Muscle layer of colon (tissue), 2 donors: ENCODE data around the gene JADE1.

ENCODE experiments used
- H3K27ac ChIP-seq: one replicate; pipeline ENCODE4 v1.7.0; 2013; ENCODE audit warnings: low read depth, mild to moderate bottlenecking, low read length, moderate library complexity
- H3K27me3 ChIP-seq, 2 donors: one replicate each; pipeline ENCODE4 v1.7.0; 2013; ENCODE audit warnings: low read length in 2 of 2, mild to moderate bottlenecking in 2 of 2; ENCODE audit not compliant: insufficient read depth in 2 of 2, control insufficient read depth in 1 of 2
- H3K36me3 ChIP-seq: one replicate; pipeline ENCODE4 v1.7.0; 2013; ENCODE audit warnings: mild to moderate bottlenecking, low read length; ENCODE audit not compliant: insufficient read depth
- H3K4me1 ChIP-seq: one replicate; pipeline ENCODE4 v1.7.0; 2013; ENCODE audit warnings: mild to moderate bottlenecking, low read length; ENCODE audit not compliant: insufficient read depth
- H3K4me3 ChIP-seq, 2 donors: one replicate each; pipeline ENCODE4 v1.7.0; 2013; ENCODE audit warnings: low read length in 2 of 2, low read depth in 1 of 2, mild to moderate bottlenecking in 1 of 2, moderate library complexity in 1 of 2
- H3K9ac ChIP-seq: one replicate; pipeline ENCODE4 v1.7.0; 2013; ENCODE audit warnings: low read length
- H3K9me3 ChIP-seq: one replicate; pipeline ENCODE4 v1.7.0; 2013; ENCODE audit warnings: mild to moderate bottlenecking, low read length
- donor health status: abdominal sarcoma.
- donor health status: Adenocarcinoma of cecum.

JADE1 gene

DNA sequence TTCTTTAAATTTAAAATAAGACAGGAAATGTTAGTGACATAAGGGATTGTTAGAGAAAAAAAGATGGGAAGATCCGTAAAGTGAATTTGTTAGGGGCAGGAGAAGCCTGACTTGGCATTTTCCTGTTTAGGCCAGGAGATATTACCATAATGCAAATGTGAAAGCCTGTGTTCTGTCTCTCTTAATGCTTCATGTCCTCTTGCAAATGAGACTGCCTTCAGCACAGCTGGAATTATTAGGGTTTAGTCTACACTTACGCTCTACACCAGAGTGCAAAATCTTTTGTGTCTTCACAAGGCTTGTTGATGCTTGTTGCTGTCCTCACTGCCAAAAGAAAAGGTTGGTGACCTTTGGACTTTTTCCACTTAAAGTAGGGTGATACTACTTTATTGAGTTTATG is 56.8 kb downstream of the JADE1 start:
- Histone ChIP-seq H3K4me3 (no peak overlapping the region), H3K9ac (no peak overlapping the region), H3K9me3 (no peaks in the 10 kb centered on the region), H3K27me3 (no peaks in the 10 kb centered on the region), H3K27ac (no peak overlapping the region), H3K36me3 (peaks cover 55% of the 10 kb centered on the region), H3K4me1 (no peaks in the 10 kb centered on the region)

DNA sequence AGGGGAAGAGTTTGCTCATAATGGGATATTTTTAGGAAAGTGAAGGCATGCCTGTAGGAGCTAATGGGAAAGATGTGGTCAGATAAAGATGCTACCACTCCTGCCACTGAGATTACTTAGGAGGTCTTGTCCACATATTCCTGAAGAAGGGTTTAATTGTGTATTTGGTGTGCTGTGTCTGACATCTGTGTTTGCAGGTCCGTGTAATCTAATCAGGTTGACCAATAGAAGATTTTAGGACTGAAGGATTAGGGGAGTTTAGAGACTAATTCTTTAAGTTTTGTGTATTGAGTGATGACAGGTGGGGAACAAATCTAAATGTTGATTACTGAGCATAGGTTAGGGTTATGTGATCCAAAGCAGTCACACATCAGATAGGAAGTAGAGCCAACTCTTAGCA is 57.2 kb downstream of the JADE1 start:
- no peak overlapping the region for H3K4me3 ChIP-seq
- no peaks in the 10 kb centered on the region for H3K9me3 ChIP-seq
- peaks cover 59% of the 10 kb centered on the region for H3K36me3 ChIP-seq
- H3K27me3 ChIP-seq, result no peaks in the 10 kb centered on the region
- H3K4me1 ChIP-seq, result no peaks in the 10 kb centered on the region
- no peak overlapping the region for H3K9ac ChIP-seq
- no peak overlapping the region for H3K27ac ChIP-seq

DNA sequence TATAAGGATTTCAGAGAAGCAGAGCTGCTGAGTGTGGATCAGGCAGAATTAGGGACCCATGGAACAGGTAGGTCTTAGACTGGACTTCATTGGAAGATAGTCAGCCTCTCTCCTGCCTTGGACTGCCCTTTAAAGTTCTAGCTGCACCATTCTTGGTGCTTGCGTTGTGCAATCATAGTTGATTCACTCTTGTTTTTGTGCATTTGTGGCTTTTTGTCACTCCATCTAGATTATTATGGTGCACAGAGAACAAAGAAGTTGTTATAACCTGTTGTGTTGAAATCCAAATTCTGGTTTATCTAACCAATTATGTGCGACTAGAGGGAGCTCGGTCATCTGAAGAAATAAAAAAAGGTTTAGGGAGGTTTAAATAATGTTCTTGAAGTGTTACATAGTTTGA is 59.3 kb downstream of the JADE1 start:
- no peaks in the 10 kb centered on the region for H3K27me3 ChIP-seq
- H3K27ac ChIP-seq, result no peak overlapping the region
- H3K9me3 ChIP-seq, result no peaks in the 10 kb centered on the region
- no peaks in the 10 kb centered on the region for H3K4me1 ChIP-seq
- no peak overlapping the region for H3K9ac ChIP-seq
- no peak overlapping the region for H3K4me3 ChIP-seq
- H3K36me3 ChIP-seq, result peaks cover 56% of the 10 kb centered on the region

DNA sequence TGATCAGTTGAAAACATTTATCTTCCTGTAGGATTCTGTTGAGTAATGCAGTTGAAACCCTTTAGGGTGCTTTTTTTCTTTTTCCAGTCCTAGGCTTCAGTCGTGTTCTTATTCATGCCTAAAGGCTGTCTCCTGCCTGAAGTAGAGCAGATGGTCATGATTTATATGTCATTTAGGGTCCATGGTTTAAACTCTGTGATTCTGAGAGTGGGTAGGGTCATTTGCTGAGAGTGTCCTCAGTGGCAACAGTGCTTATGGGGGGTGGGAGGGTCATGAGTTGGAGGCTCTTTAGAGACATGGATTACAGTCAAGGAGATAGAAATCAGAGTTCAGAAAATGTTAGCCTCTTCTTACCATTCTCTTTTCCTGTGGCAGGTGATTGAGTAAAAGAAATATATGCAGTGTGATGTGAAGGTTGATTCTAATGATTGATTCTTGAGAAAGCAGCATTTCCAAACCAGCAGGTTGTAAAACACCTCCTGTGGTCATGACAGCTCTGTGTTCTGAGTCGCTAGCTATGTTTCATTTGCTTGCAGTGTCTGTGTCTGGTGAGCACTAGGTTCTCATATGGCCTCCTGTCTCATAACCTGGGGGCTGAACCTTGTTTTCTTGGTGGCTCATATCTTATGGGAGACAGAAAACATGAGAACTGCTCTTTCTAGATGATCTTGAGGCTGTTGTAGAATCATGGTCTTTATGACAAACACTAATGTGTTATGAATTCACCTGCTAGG is 60.4 kb downstream of the JADE1 start:
- H3K27ac ChIP-seq, result no peak overlapping the region
- no peaks in the 10 kb centered on the region for H3K9me3 ChIP-seq
- no peaks in the 10 kb centered on the region for H3K4me1 ChIP-seq
- no peak overlapping the region for H3K9ac ChIP-seq
- H3K27me3 ChIP-seq, result no peaks in the 10 kb centered on the region
- peaks cover 54% of the 10 kb centered on the region for H3K36me3 ChIP-seq
- H3K4me3 ChIP-seq, result no peak overlapping the region

DNA sequence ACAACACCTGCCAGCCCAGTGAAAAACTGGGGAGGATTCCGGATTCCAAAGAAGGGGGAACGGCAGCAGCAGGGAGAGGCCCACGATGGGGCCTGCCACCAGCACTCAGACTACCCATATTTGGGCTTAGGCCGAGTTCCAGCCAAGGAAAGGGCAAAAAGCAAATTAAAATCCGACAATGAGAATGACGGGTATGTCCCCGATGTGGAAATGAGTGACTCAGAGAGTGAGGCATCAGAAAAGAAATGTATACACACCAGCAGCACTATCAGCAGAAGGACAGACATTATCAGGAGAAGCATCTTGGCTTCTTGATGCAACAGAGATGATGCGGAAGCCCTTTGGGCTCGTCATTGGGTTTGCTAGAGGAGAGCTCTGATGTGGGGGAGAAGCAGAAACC is 62.4 kb downstream of the JADE1 start:
- H3K36me3 ChIP-seq, result peaks cover 49% of the 10 kb centered on the region
- no peak overlapping the region for H3K9ac ChIP-seq
- no peaks in the 10 kb centered on the region for H3K4me1 ChIP-seq
- H3K27ac ChIP-seq, result no peak overlapping the region
- H3K27me3 ChIP-seq, result no peaks in the 10 kb centered on the region
- no peaks in the 10 kb centered on the region for H3K9me3 ChIP-seq
- no peak overlapping the region for H3K4me3 ChIP-seq

DNA sequence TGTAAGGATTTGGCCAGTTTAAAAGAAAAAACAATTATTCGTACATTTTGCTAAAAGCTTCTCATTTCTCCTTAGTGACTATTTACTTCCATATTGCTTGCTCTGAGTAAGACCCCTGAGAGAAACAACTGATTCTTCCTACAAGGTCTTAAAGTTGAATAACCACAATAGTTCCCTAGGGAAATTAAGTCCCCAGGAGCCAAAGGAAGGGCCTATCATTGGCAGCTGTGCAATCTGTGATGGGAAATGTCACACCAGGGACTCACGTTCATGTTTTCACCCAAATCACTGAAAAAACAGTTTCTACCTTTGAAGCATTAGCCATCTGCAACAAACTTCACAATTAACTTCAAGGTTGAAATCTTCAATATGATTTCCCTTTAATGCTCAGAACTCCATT is 66.7 kb downstream of the JADE1 start:
- no peak overlapping the region for H3K9ac ChIP-seq
- H3K27me3 ChIP-seq, result no peaks in the 10 kb centered on the region
- no peaks in the 10 kb centered on the region for H3K4me1 ChIP-seq
- H3K9me3 ChIP-seq, result no peaks in the 10 kb centered on the region
- peaks cover 17% of the 10 kb centered on the region for H3K36me3 ChIP-seq
- H3K27ac ChIP-seq, result no peak overlapping the region
- H3K4me3 ChIP-seq, result no peak overlapping the region

DNA sequence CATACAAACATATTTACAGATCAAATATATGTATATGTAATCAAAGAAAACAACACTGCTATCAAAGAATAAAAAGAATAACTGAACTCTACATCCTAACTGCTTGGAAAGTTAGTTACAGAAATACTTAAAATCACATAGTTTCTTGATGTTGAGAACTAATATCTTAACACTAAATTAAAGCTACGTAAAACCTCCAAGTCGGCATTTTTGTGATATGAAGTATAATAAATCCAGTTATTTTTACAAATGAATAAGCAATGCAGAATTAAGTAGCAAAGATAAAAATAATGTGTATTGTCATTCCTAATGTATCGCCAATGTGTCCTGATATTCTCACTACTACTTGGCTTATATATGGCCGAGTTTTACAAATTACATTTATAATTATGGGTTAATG is 68.4 kb downstream of the JADE1 start:
- no peaks in the 10 kb centered on the region for H3K27me3 ChIP-seq
- no peak overlapping the region for H3K27ac ChIP-seq
- no peak overlapping the region for H3K4me3 ChIP-seq
- H3K4me1 ChIP-seq, result no peaks in the 10 kb centered on the region
- H3K9me3 ChIP-seq, result no peaks in the 10 kb centered on the region
- H3K9ac ChIP-seq, result no peak overlapping the region
- no peaks in the 10 kb centered on the region for H3K36me3 ChIP-seq

DNA sequence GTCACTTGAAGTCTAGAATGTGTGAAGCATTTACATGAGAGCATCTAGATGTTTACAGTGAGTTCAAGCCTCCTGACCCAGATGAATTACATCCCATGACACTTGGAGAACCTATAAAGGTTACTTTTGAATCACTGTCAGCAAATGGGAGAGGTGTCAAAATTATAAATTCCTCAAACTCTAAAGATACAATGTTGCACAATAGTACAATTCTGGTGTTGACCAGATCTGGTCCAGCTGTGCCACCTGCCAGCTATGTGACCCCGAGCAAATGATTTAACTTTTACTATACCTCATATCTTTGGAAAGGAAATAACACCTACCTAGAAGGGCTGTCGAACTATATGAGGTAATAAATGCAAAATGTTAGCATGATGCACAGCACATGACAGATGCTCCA is 69.8 kb downstream of the JADE1 start:
- no peak overlapping the region for H3K27ac ChIP-seq
- no peaks in the 10 kb centered on the region for H3K27me3 ChIP-seq
- H3K4me3 ChIP-seq, result no peak overlapping the region
- H3K9ac ChIP-seq, result no peak overlapping the region
- H3K4me1 ChIP-seq, result no peaks in the 10 kb centered on the region
- H3K36me3 ChIP-seq, result no peaks in the 10 kb centered on the region
- H3K9me3 ChIP-seq, result no peaks in the 10 kb centered on the region

DNA sequence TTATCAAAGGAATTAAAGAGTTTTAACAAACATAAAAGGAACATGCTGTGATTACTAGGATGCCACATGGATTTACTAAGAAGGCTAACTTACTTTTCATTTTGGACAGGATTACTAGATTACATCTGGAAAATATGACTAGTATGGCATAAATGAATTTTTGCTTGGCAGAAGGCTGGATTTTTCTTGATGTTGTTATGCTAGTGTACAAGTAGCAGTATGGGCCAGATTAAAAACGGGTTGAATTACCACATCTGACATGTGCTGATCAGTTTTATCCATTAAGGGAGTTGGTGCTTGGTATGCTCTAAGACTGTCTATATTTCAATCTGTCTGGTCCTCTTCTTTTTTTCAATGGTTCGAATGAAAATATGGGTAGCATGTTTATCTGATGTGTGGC is 70.5 kb downstream of the JADE1 start:
- Histone ChIP-seq H3K27ac (no peak overlapping the region), H3K27me3 (no peaks in the 10 kb centered on the region), H3K36me3 (no peaks in the 10 kb centered on the region), H3K4me1 (no peaks in the 10 kb centered on the region), H3K9me3 (no peaks in the 10 kb centered on the region), H3K9ac (no peak overlapping the region), H3K4me3 (no peak overlapping the region)

DNA sequence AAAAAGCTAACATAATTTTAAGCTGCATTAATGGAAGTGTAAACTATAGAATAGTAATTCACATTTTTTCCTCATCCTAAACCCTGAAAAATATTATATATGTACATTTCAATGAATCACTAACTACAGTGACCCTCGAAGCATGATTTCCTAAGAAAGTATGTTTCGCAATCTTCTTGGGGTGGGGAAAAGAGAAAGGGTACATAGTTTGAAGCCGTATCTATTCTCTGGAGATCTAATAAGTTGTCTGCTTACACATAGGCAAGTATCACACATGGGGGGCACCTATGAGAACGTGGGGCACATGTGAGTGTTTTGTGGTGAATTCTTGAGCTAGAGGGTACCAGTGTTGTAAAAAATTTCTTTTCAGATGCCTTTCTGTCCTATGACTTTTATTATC is 71.2 kb downstream of the JADE1 start:
- Histone ChIP-seq H3K4me1 (no peaks in the 10 kb centered on the region), H3K4me3 (no peak overlapping the region), H3K9ac (no peak overlapping the region), H3K27me3 (no peaks in the 10 kb centered on the region), H3K9me3 (no peaks in the 10 kb centered on the region), H3K27ac (no peak overlapping the region), H3K36me3 (no peaks in the 10 kb centered on the region)

DNA sequence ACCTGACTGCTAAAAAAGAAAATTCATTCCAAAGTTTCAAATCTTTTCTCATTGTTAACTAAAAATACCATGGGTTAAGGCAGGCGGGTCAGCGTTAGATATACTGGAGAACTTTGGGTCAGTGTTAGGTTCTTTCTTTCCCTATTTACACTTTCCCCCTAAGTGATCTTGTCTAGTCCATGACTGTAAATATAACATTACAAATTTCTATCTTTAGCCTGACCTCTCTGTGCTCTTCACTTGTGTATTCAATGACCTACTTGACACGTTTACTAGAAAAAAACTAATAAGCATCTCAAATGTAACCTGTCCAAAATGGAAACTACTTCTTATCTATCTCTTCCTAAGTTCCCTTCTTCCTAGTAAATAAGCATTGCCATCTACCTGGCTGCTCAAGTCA is 95.3 kb downstream of the JADE1 start:
- no peaks in the 10 kb centered on the region for H3K9me3 ChIP-seq
- H3K4me3 ChIP-seq, result no peak overlapping the region
- no peak overlapping the region for H3K27ac ChIP-seq
- no peaks in the 10 kb centered on the region for H3K27me3 ChIP-seq
- H3K36me3 ChIP-seq, result no peaks in the 10 kb centered on the region
- H3K9ac ChIP-seq, result no peak overlapping the region
- no peaks in the 10 kb centered on the region for H3K4me1 ChIP-seq

DNA sequence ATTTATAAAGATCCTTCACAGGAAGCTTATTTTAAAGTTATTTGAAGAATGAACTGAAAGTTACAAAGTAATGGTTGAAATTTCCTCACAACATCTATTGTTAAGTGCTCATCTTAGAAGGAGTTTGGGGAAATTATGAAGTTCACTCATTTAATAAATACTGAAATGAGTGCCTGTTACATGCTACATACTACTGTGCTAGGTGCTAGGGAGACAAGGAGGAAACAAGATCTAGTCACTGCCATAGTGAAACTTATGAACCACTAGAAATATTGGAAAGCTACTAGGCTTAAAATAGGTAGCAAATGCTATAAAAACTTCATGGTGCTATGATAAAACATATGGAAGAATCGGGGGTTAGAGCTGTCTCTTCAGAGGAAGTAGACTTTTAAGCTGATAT is 97.1 kb downstream of the JADE1 start:
- H3K27ac ChIP-seq, result no peak overlapping the region
- no peak overlapping the region for H3K9ac ChIP-seq
- no peak overlapping the region for H3K4me3 ChIP-seq
- H3K27me3 ChIP-seq, result no peaks in the 10 kb centered on the region
- H3K36me3 ChIP-seq, result no peaks in the 10 kb centered on the region
- H3K4me1 ChIP-seq, result no peaks in the 10 kb centered on the region
- no peaks in the 10 kb centered on the region for H3K9me3 ChIP-seq
